ENCODE measurements around the gene CCDC85B. TPM values are rescaled to one million over a fixed set of nuclear protein-coding genes. Genes with fewer than 3 reads are reported as not detected.
"Not testable (repeated sequence)": the region's sequence is repeated elsewhere in the genome, so short reads cannot be mapped to it uniquely, and the experiment has no call there.

The CCDC85B gene
- 100 to 1,000 TPM; 115 to 172 TPM for total RNA-seq

DNA sequence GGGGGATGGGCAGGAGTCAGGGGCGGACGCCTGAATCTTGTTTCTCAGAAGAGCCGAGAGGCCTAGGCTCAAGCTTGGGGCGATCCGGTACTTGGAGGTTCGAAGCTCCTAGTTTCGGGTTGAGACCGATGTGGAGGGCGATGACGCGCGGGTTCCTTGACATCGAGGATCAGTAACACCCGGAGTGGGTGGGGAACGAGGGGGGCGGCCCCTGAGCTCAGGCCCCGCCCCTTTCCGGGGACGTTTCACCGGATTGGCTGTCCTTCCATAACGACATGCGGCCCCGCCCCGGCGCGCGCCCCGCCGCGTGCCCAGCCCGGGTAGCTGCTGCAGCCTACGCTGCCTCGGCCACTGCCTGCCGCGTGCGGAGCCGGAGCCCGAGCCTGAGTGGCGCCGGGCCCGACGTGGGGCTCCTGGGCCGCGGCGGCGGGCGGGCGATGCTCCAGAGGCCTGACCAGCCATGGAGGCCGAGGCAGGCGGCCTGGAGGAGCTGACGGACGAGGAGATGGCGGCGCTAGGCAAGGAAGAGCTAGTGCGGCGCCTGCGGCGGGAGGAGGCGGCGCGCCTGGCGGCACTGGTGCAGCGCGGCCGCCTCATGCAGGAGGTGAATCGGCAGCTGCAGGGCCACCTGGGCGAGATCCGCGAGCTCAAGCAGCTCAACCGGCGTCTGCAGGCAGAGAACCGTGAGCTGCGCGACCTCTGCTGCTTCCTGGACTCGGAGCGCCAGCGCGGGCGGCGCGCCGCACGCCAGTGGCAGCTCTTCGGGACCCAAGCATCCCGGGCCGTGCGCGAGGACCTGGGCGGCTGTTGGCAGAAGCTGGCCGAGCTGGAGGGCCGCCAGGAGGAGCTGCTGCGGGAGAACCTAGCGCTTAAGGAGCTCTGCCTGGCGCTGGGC lies at the start of gene CCDC85B:
Gene CCDC85B, plus strand, starts transcription at position 350 of the 895 bp plus-strand sequence. Its CDS starts 111 bp downstream, at position 461.
- DNase-seq (ENCODE audit: low spot score): peak; percentile 100
- H3K36me3 ChIP-seq: peaks cover 4% of the 10 kb centered on the region
- TF ChIP-seq, protein P1, sequence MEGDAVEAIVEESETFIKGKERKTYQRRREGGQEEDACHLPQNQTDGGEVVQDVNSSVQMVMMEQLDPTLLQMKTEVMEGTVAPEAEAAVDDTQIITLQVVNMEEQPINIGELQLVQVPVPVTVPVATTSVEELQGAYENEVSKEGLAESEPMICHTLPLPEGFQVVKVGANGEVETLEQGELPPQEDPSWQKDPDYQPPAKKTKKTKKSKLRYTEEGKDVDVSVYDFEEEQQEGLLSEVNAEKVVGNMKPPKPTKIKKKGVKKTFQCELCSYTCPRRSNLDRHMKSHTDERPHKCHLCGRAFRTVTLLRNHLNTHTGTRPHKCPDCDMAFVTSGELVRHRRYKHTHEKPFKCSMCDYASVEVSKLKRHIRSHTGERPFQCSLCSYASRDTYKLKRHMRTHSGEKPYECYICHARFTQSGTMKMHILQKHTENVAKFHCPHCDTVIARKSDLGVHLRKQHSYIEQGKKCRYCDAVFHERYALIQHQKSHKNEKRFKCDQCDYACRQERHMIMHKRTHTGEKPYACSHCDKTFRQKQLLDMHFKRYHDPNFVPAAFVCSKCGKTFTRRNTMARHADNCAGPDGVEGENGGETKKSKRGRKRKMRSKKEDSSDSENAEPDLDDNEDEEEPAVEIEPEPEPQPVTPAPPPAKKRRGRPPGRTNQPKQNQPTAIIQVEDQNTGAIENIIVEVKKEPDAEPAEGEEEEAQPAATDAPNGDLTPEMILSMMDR (IDR thresholded peaks at IDR 0.05): peak in 1 of 2 donors; percentile 29
- H3K27ac ChIP-seq: peak within 1 kb of the TSS; percentile 96 to 100
- no peaks in the 10 kb centered on the region for H3K9me3 ChIP-seq
- peak within 1 kb of the TSS; percentile 73 to 90 for H3K4me3 ChIP-seq
- H3K4me1 ChIP-seq: peaks cover 0 to 70% of the 10 kb centered on the region in 2 donors
- no peaks in the 10 kb centered on the region for H3K27me3 ChIP-seq

DNA sequence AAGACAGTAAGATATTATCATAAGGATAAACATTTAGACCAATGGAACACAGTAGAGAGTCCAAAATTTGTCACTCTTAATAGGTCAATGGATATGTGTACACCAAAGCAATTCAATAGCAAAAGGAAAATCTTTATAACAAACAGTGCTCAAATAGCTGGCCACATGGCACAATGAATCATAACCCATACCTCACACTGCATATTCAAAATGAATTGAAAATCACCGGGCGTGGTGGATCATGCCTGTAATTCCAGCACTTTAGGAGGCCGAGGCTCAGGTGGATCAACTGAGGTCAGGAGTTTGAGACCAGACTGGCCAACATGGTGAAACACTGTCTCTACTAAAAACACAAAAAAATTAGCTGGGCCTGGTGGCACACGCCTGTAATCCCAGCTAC lies 48.3 kb upstream of the CCDC85B start:
- Histone ChIP-seq H3K4me3 (no peak overlapping the region), H3K27ac (no peak overlapping the region), H3K4me1 (no peaks in the 10 kb centered on the region), H3K9me3 (no peaks in the 10 kb centered on the region), H3K36me3 (no peaks in the 10 kb centered on the region), H3K27me3 (no peaks in the 10 kb centered on the region)
- no peak for DNase-seq (ENCODE audit: low spot score)
- TF ChIP-seq, protein P1 (IDR thresholded peaks at IDR 0.05): no peak

DNA sequence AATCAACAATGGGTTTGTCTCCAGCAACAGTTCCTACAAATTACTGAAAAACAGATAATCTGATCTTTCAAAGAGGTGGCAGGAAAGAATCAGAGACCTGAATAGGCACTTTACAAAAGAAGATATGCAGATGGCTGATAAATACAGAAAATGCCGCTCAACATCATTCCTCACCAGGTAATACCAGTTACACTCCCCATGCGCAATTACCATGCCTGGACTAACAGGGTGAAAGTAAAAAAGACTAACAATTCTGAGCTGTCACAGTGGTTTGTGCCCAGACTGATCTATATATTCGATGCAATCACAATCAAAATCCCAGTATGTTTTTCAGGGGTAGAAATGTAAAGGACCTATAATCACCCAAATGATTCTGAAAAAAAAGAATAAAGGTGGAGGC lies 46.7 kb upstream of the CCDC85B start:
- no peaks in the 10 kb centered on the region for H3K27me3 ChIP-seq
- DNase-seq (ENCODE audit: low spot score): no peak
- TF ChIP-seq, protein P1 (IDR thresholded peaks at IDR 0.05): no peak

GRCh38 chr11:65844231-65844872 lies 46.1 kb upstream of the CCDC85B start:
- DNase-seq (ENCODE audit: low spot score): no peak
- H3K4me1 ChIP-seq: no peaks in the 10 kb centered on the region
- H3K27ac ChIP-seq: no peak overlapping the region
- no peaks in the 10 kb centered on the region for H3K9me3 ChIP-seq
- no peak overlapping the region for H3K4me3 ChIP-seq
- TF ChIP-seq, protein P1 (IDR thresholded peaks at IDR 0.05): no peak
- H3K36me3 ChIP-seq: no peaks in the 10 kb centered on the region
- H3K27me3 ChIP-seq: no peaks in the 10 kb centered on the region

More for the DNA sequence above, 46.7 kb upstream of the CCDC85B start:
- H3K27ac ChIP-seq: no peak overlapping the region
- no peaks in the 10 kb centered on the region for H3K36me3 ChIP-seq
- no peaks in the 10 kb centered on the region for H3K9me3 ChIP-seq
- no peak overlapping the region for H3K4me3 ChIP-seq
- no peaks in the 10 kb centered on the region for H3K4me1 ChIP-seq

DNA sequence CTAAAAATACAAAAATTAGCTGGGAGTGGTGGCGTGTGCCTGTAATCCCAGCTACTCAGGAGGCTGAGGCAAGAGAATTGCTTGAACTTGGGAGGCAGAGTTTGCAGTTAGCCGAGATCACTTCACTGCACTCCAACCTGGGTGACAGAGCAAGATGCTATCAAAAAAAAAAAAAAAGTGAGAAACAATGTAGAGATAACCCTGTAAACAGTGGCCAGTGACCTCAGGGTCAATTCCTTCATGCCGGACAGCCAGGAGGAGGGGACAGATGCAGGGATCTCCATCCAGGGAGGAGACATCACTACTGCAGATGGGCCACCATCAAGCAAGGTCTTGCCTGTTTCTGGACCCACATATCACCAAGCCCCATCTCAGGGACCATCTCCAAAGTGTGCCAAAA lies 42.7 kb upstream of the CCDC85B start:
- Histone ChIP-seq H3K36me3 (peaks cover 19% of the 10 kb centered on the region), H3K27me3 (no peaks in the 10 kb centered on the region), H3K27ac (no peak overlapping the region), H3K9me3 (peaks cover 0 to 7% of the 10 kb centered on the region in 2 donors), H3K4me1 (no peaks in the 10 kb centered on the region), H3K4me3 (no peak overlapping the region)
- no peak for DNase-seq (ENCODE audit: low spot score)
- TF ChIP-seq, protein P1 (IDR thresholded peaks at IDR 0.05): no peak

GRCh38 chr11:65848693-65849092 lies 41.8 kb upstream of the CCDC85B start:
- DNase-seq (ENCODE audit: low spot score); H3K9me3 ChIP-seq; H3K27me3 ChIP-seq; H3K4me3 ChIP-seq; H3K4me1 ChIP-seq; H3K27ac ChIP-seq: not testable (repeated sequence)
- peaks cover 28% of the 10 kb centered on the region for H3K36me3 ChIP-seq
